Mesenteric fat pad (tissue), 1 donor: Measurements from ENCODE around the gene KRTAP2-2. TPM values are rescaled to one million over a fixed set of nuclear protein-coding genes. Genes with fewer than 3 reads are reported as not detected.

Experiments
- DNase-seq: peaks from one replicate; pipeline ENCODE4 v3.0.0-alpha.2; 2020; ENCODE audit warnings: low spot score
- total RNA-seq: library from RNA; stranded (reverse); fragmentation: NEBNext Ultra II Directional; extraction: Animal tissue kit (Norgen Biotek cat#: 25700); gene quantifications from one replicate; pipeline ENCODE4 v1.2.1, GENCODE V29; 2021
- donor health status: DM: yes; HTN: yes; CAD: no.

KRTAP2-2 gene
- total RNA-seq, 1 donor from 2014 or later: not detected

GRCh38 chr17:41026715-41027471, 28.1 kb downstream of the KRTAP2-2 start, which contains the start of gene KRTAP1-5:
Gene KRTAP1-5 (minus strand): TSS chr17:41027208. CDS start chr17:41027155, 53 bp downstream.
- no peak for DNase-seq

GRCh38 chr17:41024697-41025096, 30.3 kb downstream of the KRTAP2-2 start:
- DNase-seq: no peak

- no peak for DNase-seq
Observed at GRCh38 chr17:41020336-41020735, 34.7 kb downstream of the KRTAP2-2 start.

- DNase-seq: no peak
Observed at GRCh38 chr17:41019415-41019814, 35.6 kb downstream of the KRTAP2-2 start.

GRCh38 chr17:41018541-41018940, 36.5 kb downstream of the KRTAP2-2 start:
- DNase-seq: no peak

- DNase-seq: no peak
Observed at GRCh38 chr17:41016578-41017215, 38.3 kb downstream of the KRTAP2-2 start.

GRCh38 chr17:41015454-41015853, 39.6 kb downstream of the KRTAP2-2 start:
- DNase-seq: no peak

- DNase-seq: no peak
Observed at GRCh38 chr17:41013606-41014005, 41.4 kb downstream of the KRTAP2-2 start.

- no peak for DNase-seq
Observed at GRCh38 chr17:41013181-41013580, 41.8 kb downstream of the KRTAP2-2 start.

- DNase-seq: no peak
Observed at GRCh38 chr17:41012326-41013120, 42.5 kb downstream of the KRTAP2-2 start.

- no peak for DNase-seq
Observed at GRCh38 chr17:41010441-41010840, 44.6 kb downstream of the KRTAP2-2 start.

GRCh38 chr17:41009936-41010335, 45.1 kb downstream of the KRTAP2-2 start:
- DNase-seq: no peak

- no peak for DNase-seq
Observed at GRCh38 chr17:41009301-41009760, 45.7 kb downstream of the KRTAP2-2 start.

- DNase-seq: no peak
Observed at GRCh38 chr17:41008811-41009210, 46.2 kb downstream of the KRTAP2-2 start, which contains the start of gene KRTAP3-1. Gene KRTAP3-1 (minus strand): TSS chr17:41009128. CDS start chr17:41009074, 54 bp downstream.

Other genes starting within 250 kb of the KRTAP2-2 start
- 38.6 TPM for gene KRT10, start 232.6 kb downstream of the KRTAP2-2 start, total RNA-seq
- gene KRT12, start 188.0 kb downstream of the KRTAP2-2 start, total RNA-seq: not detected
- gene KRT20, start 170.0 kb downstream of the KRTAP2-2 start, total RNA-seq: 1.2 TPM
- 0.80 TPM for gene KRT23, start 117.6 kb downstream of the KRTAP2-2 start, total RNA-seq
- gene KRT39, start 88.3 kb downstream of the KRTAP2-2 start, total RNA-seq: not detected
- not detected for gene KRT40, start 70.9 kb downstream of the KRTAP2-2 start, total RNA-seq
- not detected for gene KRTAP3-3, start 61.1 kb downstream of the KRTAP2-2 start, total RNA-seq
- gene KRTAP3-2, start 55.3 kb downstream of the KRTAP2-2 start, total RNA-seq: not detected
- not detected for gene KRTAP3-1, start 46.1 kb downstream of the KRTAP2-2 start, total RNA-seq
- gene KRTAP1-5, start 28.0 kb downstream of the KRTAP2-2 start, total RNA-seq: not detected
- not detected for gene KRTAP1-4, start 25.0 kb downstream of the KRTAP2-2 start, total RNA-seq
- gene KRTAP1-3, start 20.4 kb downstream of the KRTAP2-2 start, total RNA-seq: not detected
- gene KRTAP1-1, start 13.8 kb downstream of the KRTAP2-2 start, total RNA-seq: not detected
- not detected for gene KRTAP2-1, start 7.9 kb downstream of the KRTAP2-2 start, total RNA-seq
- not detected for gene KRTAP2-3, start 4.9 kb upstream of the KRTAP2-2 start, total RNA-seq
- gene KRTAP2-4, start 10.6 kb upstream of the KRTAP2-2 start, total RNA-seq: not detected
- not detected for gene KRTAP4-7, start 28.9 kb upstream of the KRTAP2-2 start, total RNA-seq
- gene KRTAP4-8, start 42.9 kb upstream of the KRTAP2-2 start, total RNA-seq: not detected
- not detected for gene KRTAP4-16, start 47.0 kb upstream of the KRTAP2-2 start, total RNA-seq
- gene KRTAP4-9, start 50.2 kb upstream of the KRTAP2-2 start, total RNA-seq: not detected
- gene KRTAP4-11, start 63.1 kb upstream of the KRTAP2-2 start, total RNA-seq: not detected
- not detected for gene KRTAP4-12, start 69.0 kb upstream of the KRTAP2-2 start, total RNA-seq
- gene KRTAP4-6, start 85.3 kb upstream of the KRTAP2-2 start, total RNA-seq: not detected
- not detected for gene KRTAP4-5, start 94.6 kb upstream of the KRTAP2-2 start, total RNA-seq
- gene KRTAP4-4, start 105.5 kb upstream of the KRTAP2-2 start, total RNA-seq: not detected
- not detected for gene KRTAP4-3, start 113.0 kb upstream of the KRTAP2-2 start, total RNA-seq
- gene KRTAP4-2, start 123.0 kb upstream of the KRTAP2-2 start, total RNA-seq: not detected
- not detected for gene KRTAP4-1, start 129.7 kb upstream of the KRTAP2-2 start, total RNA-seq
- not detected for gene KRTAP9-1, start 134.7 kb upstream of the KRTAP2-2 start, total RNA-seq
- not detected for gene KRTAP9-2, start 171.4 kb upstream of the KRTAP2-2 start, total RNA-seq
- not detected for gene KRTAP9-3, start 177.2 kb upstream of the KRTAP2-2 start, total RNA-seq
- gene KRTAP9-8, start 182.8 kb upstream of the KRTAP2-2 start, total RNA-seq: not detected
- not detected for gene KRTAP9-4, start 194.5 kb upstream of the KRTAP2-2 start, total RNA-seq
- not detected for gene KRTAP9-9, start 200.2 kb upstream of the KRTAP2-2 start, total RNA-seq
- gene KRTAP9-6, start 210.1 kb upstream of the KRTAP2-2 start, total RNA-seq: not detected
- not detected for gene KRTAP9-7, start 220.5 kb upstream of the KRTAP2-2 start, total RNA-seq
- not detected for gene KRTAP29-1, start 247.6 kb upstream of the KRTAP2-2 start, total RNA-seq